Epithelial cell of esophagus (primary cell): ENCODE results near the gene CDH22.

Source experiments
- DNase-seq: peaks from one replicate; pipeline ENCODE4 v3.0.0; 2010; ENCODE audit warnings: low read depth
- H3K4me3 ChIP-seq: 2 replicates; pipeline ENCODE4 v1.5.1; 2011; ENCODE audit warnings: mild to moderate bottlenecking, low read length, control low read depth
- CTCF ChIP-seq: IDR thresholded peaks from 2 replicates; pipeline ENCODE4 v1.5.1; 2011; ENCODE audit warnings: low read depth, mild to moderate bottlenecking, low read length, control low read depth, inconsistent platforms; ENCODE audit not compliant: insufficient read depth; ENCODE audit errors: missing control alignments

CDH22 gene

GRCh38 chr20:46173652-46174468, 134.4 kb downstream of the CDH22 start:
- no peak for TF ChIP-seq CTCF
- DNase-seq: no peak
- H3K4me3 ChIP-seq: no peak overlapping the region

- no peak for DNase-seq
- H3K4me3 ChIP-seq: no peak overlapping the region
- TF ChIP-seq CTCF: no peak
Measured at GRCh38 chr20:46172961-46173536, 135.2 kb downstream of the CDH22 start.

- no peak overlapping the region for H3K4me3 ChIP-seq
- no peak for TF ChIP-seq CTCF
- DNase-seq: no peak
Measured at GRCh38 chr20:46172455-46172854, 135.8 kb downstream of the CDH22 start.

DNA sequence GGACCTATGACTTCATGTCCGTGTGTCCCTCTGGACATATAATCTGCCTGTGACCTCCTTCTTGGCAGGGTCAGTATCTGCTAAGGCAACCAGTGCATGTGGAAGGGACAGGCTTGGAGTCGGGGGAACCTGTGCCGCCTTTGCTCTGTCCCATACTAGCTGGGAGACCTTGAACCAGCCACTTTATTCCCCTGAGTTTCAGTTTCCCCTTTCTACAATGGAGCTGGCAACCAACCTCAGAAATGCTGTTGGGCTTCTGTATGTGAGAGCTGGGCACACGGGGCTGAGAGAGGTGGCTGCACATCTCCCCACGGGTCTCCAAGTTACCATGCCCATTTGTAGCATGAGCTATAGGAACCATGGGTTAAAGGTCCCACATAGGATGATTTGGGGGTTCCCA, 136.4 kb downstream of the CDH22 start:
- DNase-seq: no peak
- H3K4me3 ChIP-seq: no peak overlapping the region
- TF ChIP-seq CTCF: no peak

DNA sequence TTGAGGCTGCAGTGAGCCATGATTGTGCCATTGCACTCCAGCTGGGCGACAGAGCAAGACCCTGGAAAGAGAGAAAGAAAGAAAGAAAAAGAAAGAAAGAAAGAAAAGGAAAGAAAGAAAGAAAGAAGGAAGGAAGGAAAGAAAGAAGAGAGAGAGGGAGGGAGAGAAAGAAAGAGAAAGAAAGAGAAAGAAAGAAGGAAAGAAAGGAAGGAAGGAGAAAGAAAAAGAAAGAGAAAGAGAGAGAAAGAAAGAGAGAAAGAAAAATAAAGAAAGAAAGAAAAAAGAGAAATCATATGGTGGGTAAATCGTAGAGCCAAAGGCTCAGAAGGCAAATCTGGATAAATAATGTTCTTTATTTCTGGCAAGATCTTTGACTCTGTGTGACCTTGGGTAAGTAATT, 136.8 kb downstream of the CDH22 start:
- TF ChIP-seq CTCF: no peak
- no peak for DNase-seq
- H3K4me3 ChIP-seq: no peak overlapping the region

GRCh38 chr20:46169245-46170171, 138.8 kb downstream of the CDH22 start:
- TF ChIP-seq CTCF: no peak
- no peak overlapping the region for H3K4me3 ChIP-seq
- DNase-seq: peak; percentile 67
